HepG2 (cell line): ENCODE results near the gene ARL9. TPM values are rescaled to one million over a fixed set of nuclear protein-coding genes. Genes with fewer than 3 reads are reported as not detected.

ENCODE experiments used
- ATAC-seq: fragments of 200-7000 bp; cut with Tn5 transposase; 3 replicates; pipeline ENCODE4 v1.9.1; 2020; ENCODE audit warnings: mild to moderate bottlenecking, moderate library complexity
- BruUV-seq: library from RNA; stranded (reverse); fragments of 400-500 nt; replicated peaks from 2 replicates; lab custom pipeline; 2021; lab: Mats Ljungman, UMichigan
- CTCF ChIA-PET: fragments of 300-600 bp; formaldehyde crosslinking; extraction: SDS; loops from one replicate; lab custom pipeline; 2021; ENCODE audit warnings: low total read pairs, inconsistent platforms, low intra/inter-chr PET ratio; lab: Yijun Ruan, JAX
- POLR2A ChIA-PET: fragments of 350-600 bp; sonication (Branson Sonifier 250); formaldehyde crosslinking; loops from one replicate; lab custom pipeline; 2020; ENCODE audit warnings: antibody characterized with exemption, inconsistent platforms; lab: Yijun Ruan, JAX
- DNase-seq: peaks from one replicate; pipeline ENCODE4 v3.0.0-alpha.2; 2015; ENCODE audit warnings: low spot score
- FAIRE-seq: peaks from 3 replicates; lab custom pipeline; 2011; peaks lifted over from hg19 to GRCh38; lab: Jason Lieb, UNC
- H2AFZ ChIP-seq: one replicate; pipeline ENCODE4 v1.6.1; 2011; ENCODE audit warnings: low read length, inconsistent platforms
- H3K27ac ChIP-seq: fragments of 300-600 bp; 3 replicates; pipeline ENCODE4 v1.8.0; 2011; ENCODE audit warnings: mixed run types, mild to moderate bottlenecking, mixed read lengths, low read length, inconsistent platforms; ENCODE audit not compliant: insufficient read depth; ENCODE audit errors: extremely low read length
- H3K27me3 ChIP-seq, 2 experiments: fragments of 200-600 bp in 1 of 2; 2 replicates in 1 of 2; 3 replicates in 1 of 2; pipeline versions ENCODE4 v1.6.0 to v1.8.0; 2011; ENCODE audit warnings: low read length in 2 of 2, mild to moderate bottlenecking in 2 of 2, moderate library complexity in 2 of 2, inconsistent platforms in 1 of 2; ENCODE audit not compliant: insufficient read depth in 2 of 2, control insufficient read depth in 1 of 2
- H3K36me3 ChIP-seq, 2 experiments: fragments of 200-600 bp in 1 of 2; replicated peaks in 1 of 2; 2 replicates in 1 of 2; 3 replicates in 1 of 2; pipeline versions ENCODE4 v1.5.1 to v1.8.0; 2011; ENCODE audit warnings: low read length in 2 of 2, inconsistent platforms in 1 of 2; ENCODE audit not compliant: insufficient read depth in 2 of 2, control insufficient read depth in 1 of 2
- H3K4me1 ChIP-seq: 2 replicates; pipeline ENCODE4 v1.5.1; 2012; ENCODE audit warnings: low read length, inconsistent platforms; ENCODE audit not compliant: insufficient read depth
- H3K4me2 ChIP-seq: 2 replicates; pipeline ENCODE4 v1.6.0; 2011; ENCODE audit warnings: low read depth, low read length, inconsistent platforms
- H3K4me3 ChIP-seq, 3 experiments: fragments of 200-600 bp in 1 of 3; sonication (generic), shearing (Covaris generic) in 1 of 3; replicated peaks in 1 of 3; 2 replicates each; pipeline ENCODE4 v1.5.1; 2011 to 2016; ENCODE audit warnings: low read length in 3 of 3, inconsistent platforms in 2 of 3, low read depth in 2 of 3, mild to moderate bottlenecking in 2 of 3, control low read depth in 1 of 3, mixed read lengths in 1 of 3; ENCODE audit not compliant: insufficient read depth in 1 of 3
- H3K79me2 ChIP-seq: one replicate; pipeline ENCODE4 v1.6.1; 2011; ENCODE audit warnings: low read length, inconsistent platforms; ENCODE audit not compliant: insufficient read depth
- H3K9ac ChIP-seq: 2 replicates; pipeline ENCODE4 v1.6.0; 2011; ENCODE audit warnings: mild to moderate bottlenecking, low read depth, low read length, inconsistent platforms; ENCODE audit not compliant: insufficient read depth
- H3K9me3 ChIP-seq: 2 replicates; pipeline ENCODE4 v1.5.1; 2012; ENCODE audit warnings: mild to moderate bottlenecking, low read length
- H4K20me1 ChIP-seq: 2 replicates; pipeline ENCODE4 v1.6.0; 2011; ENCODE audit warnings: inconsistent platforms, mild to moderate bottlenecking, low read length, moderate library complexity; ENCODE audit not compliant: insufficient read depth
- HOMEZ ChIP-seq: IDR thresholded peaks from 2 replicates; pipeline ENCODE4 v1.6.1; 2016; ENCODE audit warnings: low read depth
- KMT2B ChIP-seq: IDR thresholded peaks from 2 replicates; pipeline ENCODE4 v1.6.1; 2016; ENCODE audit warnings: missing genetic modification reagents, missing compliant biosample characterization
- MED13 ChIP-seq: sonication (generic); formaldehyde crosslinking; IDR thresholded peaks from 2 replicates; pipeline ENCODE4 v1.5.0; 2020; ENCODE audit warnings: missing genetic modification reagents
- POLR2A ChIP-seq, 2 experiments: IDR thresholded peaks; 2 replicates each; pipeline ENCODE4 v1.6.1; 2011; ENCODE audit warnings: low read depth in 2 of 2, low read length in 2 of 2, mild to moderate bottlenecking in 1 of 2, moderate library complexity in 1 of 2; ENCODE audit not compliant: insufficient read depth in 1 of 2
- TCF12 ChIP-seq, 2 experiments: fragments of 450-650 bp in 1 of 2; sonication (generic) in 1 of 2; formaldehyde crosslinking in 1 of 2; IDR thresholded peaks; 2 replicates each; pipeline versions ENCODE4 v1.6.1 to v1.8.0; 2017 to 2022; ENCODE audit warnings: antibody characterized with exemption in 1 of 2, mild to moderate bottlenecking in 1 of 2, missing genetic modification reagents in 1 of 2, moderate library complexity in 1 of 2
- ZBTB49 ChIP-seq: sonication (generic); formaldehyde crosslinking; IDR thresholded peaks from 2 replicates; pipeline ENCODE4 v1.4.0; 2020; ENCODE audit warnings: missing genetic modification reagents, borderline replicate concordance
- ZFY ChIP-seq: sonication (generic); formaldehyde crosslinking; IDR thresholded peaks from 2 replicates; pipeline ENCODE4 v1.4.0; 2020; ENCODE audit warnings: missing genetic modification reagents
- ZNF12 ChIP-seq: sonication (generic); formaldehyde crosslinking; IDR thresholded peaks from 2 replicates; pipeline ENCODE4 v1.5.0; 2020; ENCODE audit warnings: missing genetic modification reagents
- ZNF160 ChIP-seq: sonication (generic); formaldehyde crosslinking; IDR thresholded peaks from 2 replicates; pipeline ENCODE4 v1.8.0; 2022; ENCODE audit warnings: mild to moderate bottlenecking, inconsistent platforms, missing genetic modification reagents
- ZNF251 ChIP-seq: sonication (generic); formaldehyde crosslinking; IDR thresholded peaks from 2 replicates; pipeline ENCODE4 v1.9.0; 2021; ENCODE audit warnings: mild to moderate bottlenecking, missing genetic modification reagents
- ZNF550 ChIP-seq: sonication (generic); formaldehyde crosslinking; IDR thresholded peaks from 2 replicates; pipeline ENCODE4 v1.4.0; 2020; ENCODE audit warnings: mild to moderate bottlenecking, missing genetic modification reagents, borderline replicate concordance
- ZNF574 ChIP-seq: sonication (generic); formaldehyde crosslinking; IDR thresholded peaks from 2 replicates; pipeline ENCODE4 v1.4.0; 2020; ENCODE audit warnings: missing genetic modification reagents
- WGBS: methylation state at CpG from one replicate; pipeline ENCODE4 v1.1.6; 2017; ENCODE audit warnings: low lambda C conversion rate; 5-methylcytosine and 5-hydroxymethylcytosine counted together
- in situ Hi-C: cut with HindIII; loops from 2 replicates; pipeline ENCODE4 v1.10.0; 2017; ENCODE audit warnings: low pct_unique_long_range_greater_than_20kb; ENCODE audit not compliant: extremely low pct_ligation_motif_present
- intact Hi-C: fragments of 100-400 bp; cut with micrococcal nuclease; formaldehyde crosslinking; loops from one replicate; pipeline ENCODE4 v1.10.0; 2022; ENCODE audit not compliant: unreplicated experiment
- polyA plus RNA-seq, 8 experiments: library from polyadenylated mRNA; depleted of rRNA in 3 of 8; stranded (reverse) in 7 of 8; unstranded in 1 of 8; fragments of >200 nt; fragmentation: Illumina TruSeq in 4 of 8; extraction: Trizol in 4 of 8; gene quantifications; 2 replicates each; pipeline versions ENCODE4 v1.2.1 to v1.2.3, GENCODE V29; 2011 to 2016; ENCODE audit warnings: low read depth in 4 of 8, missing spikeins in 1 of 8, mixed read lengths in 1 of 8; ENCODE audit not compliant: insufficient read depth in 1 of 8
- total RNA-seq, 5 experiments: library from RNA; depleted of rRNA; stranded (reverse); fragments of >200 nt; fragmentation: Illumina TruSeq; extraction: Trizol; gene quantifications; 2 replicates each; pipeline ENCODE4 v1.2.3, GENCODE V29; 2016; ENCODE audit warnings: low read depth in 1 of 5

Gene ARL9
- total and polyA plus RNA-seq, 2 of the 13 experiments (the other 11 are each of a cell fraction or from before 2014, with no cell fraction given), result not detected

- in situ Hi-C loops, result no loop called here
- ATAC-seq, result no peak
- intact Hi-C loops, result no loop called here
- TF ChIP-seq ZNF550, result no peak
- TF ChIP-seq POLR2A (IDR thresholded peaks at IDR 0.05; ENCODE audit: insufficient read depth in 1 of 2, low read depth in 2 of 2, low read length in 2 of 2), result no peak
- TF ChIP-seq ZNF160 (CRISPR knock-in tag), result no peak
- no peak for TF ChIP-seq HOMEZ (CRISPR knock-in tag)
- peak; percentile 77 for TF ChIP-seq ZNF12 (CRISPR knock-in tag)
- ChIA-PET CTCF (no interaction called here), POLR2A (no interaction called here)
- Histone ChIP-seq H3K79me2 (no peaks in the 10 kb centered on the region), H4K20me1 (no peaks in the 10 kb centered on the region), H3K4me1 (no peaks in the 10 kb centered on the region), H3K9me3 (no peaks in the 10 kb centered on the region), H3K4me3 (no peak overlapping the region), H3K36me3 (no peaks in the 10 kb centered on the region), H3K27ac (no peak overlapping the region), H2AFZ (no peak overlapping the region), H3K27me3 (peaks cover 0 to 2% of the 10 kb centered on the region in 2 experiments; a peak in 1 of 5 replicates), H3K4me2 (no peak overlapping the region), H3K9ac (no peak overlapping the region)
- no peak for FAIRE-seq
- no peak for DNase-seq
- BruUV-seq, result no TSS peak
- 0% methylated on average over 2 of the region's 2 CpGs for WGBS
These were observed 45.9 kb downstream of the ARL9 start for GRCh38 chr4:56551516-56551915.

- ATAC-seq (no peak), FAIRE-seq (no peak), DNase-seq (no peak)
- H3K27ac ChIP-seq, result no peak overlapping the region
- H2AFZ ChIP-seq, result no peak overlapping the region
- TF ChIP-seq KMT2B (CRISPR knock-in tag) (no peak), TCF12 (IDR thresholded peaks at IDR 0.05) (no peak), TCF12 (CRISPR knock-in tag; IDR thresholded peaks at IDR 0.05) (no peak), MED13 (CRISPR knock-in tag) (no peak), ZFY (no peak), ZNF251 (CRISPR knock-in tag) (no peak), ZNF574 (CRISPR knock-in tag) (no peak), ZBTB49 (CRISPR knock-in tag) (no peak)
- ChIA-PET POLR2A (no interaction called here), CTCF (no interaction called here)
- no peaks in the 10 kb centered on the region for H3K9me3 ChIP-seq
- BruUV-seq, result no TSS peak
- intact Hi-C loops (no loop called here), in situ Hi-C loops (no loop called here)
- no peaks in the 10 kb centered on the region for H4K20me1 ChIP-seq
- H3K79me2 ChIP-seq, result no peaks in the 10 kb centered on the region
- no peak overlapping the region for H3K4me2 ChIP-seq
- H3K27me3 ChIP-seq, result peaks cover 0 to 2% of the 10 kb centered on the region in 2 experiments; a peak in 1 of 5 replicates
- H3K4me3 ChIP-seq, result no peak overlapping the region
- H3K4me1 ChIP-seq, result no peaks in the 10 kb centered on the region
- no peak overlapping the region for H3K9ac ChIP-seq
- no peaks in the 10 kb centered on the region for H3K36me3 ChIP-seq
These were observed 46.7 kb downstream of the ARL9 start for GRCh38 chr4:56552273-56552672.
